GM23338 (cell line): ENCODE results near the gene PFKFB2. TPM values are rescaled to one million over a fixed set of nuclear protein-coding genes. Genes with fewer than 3 reads are reported as not detected.

ENCODE experiments used
- ATAC-seq: fragments of 200-7000 bp; cut with Tn5 transposase; 3 replicates; pipeline ENCODE4 v1.9.1; 2020
- DNase-seq: peaks from one replicate; pipeline ENCODE4 v3.0.0-alpha.2; 2015; ENCODE audit warnings: low spot score
- H2AFZ ChIP-seq: fragments of 200-600 bp; sonication (generic); 2 replicates; pipeline ENCODE4 v1.8.0; 2016; ENCODE audit warnings: antibody characterized with exemption, mild to moderate bottlenecking, moderate library complexity
- H3F3A ChIP-seq: fragments of 200-600 bp; sonication (generic); replicated peaks from 2 replicates; pipeline ENCODE4 v1.8.0; 2017; ENCODE audit warnings: antibody characterized with exemption, mixed run types, low read depth
- H3K27ac ChIP-seq: fragments of 200-600 bp; sonication (generic); 2 replicates; pipeline ENCODE4 v1.6.1; 2016; ENCODE audit warnings: low read depth
- H3K27me3 ChIP-seq: fragments of 200-600 bp; sonication (generic); 2 replicates; pipeline ENCODE4 v1.8.0; 2016; ENCODE audit warnings: mild to moderate bottlenecking, mixed run types, moderate library complexity; ENCODE audit not compliant: insufficient read depth
- H3K36me3 ChIP-seq: fragments of 200-600 bp; sonication (generic); 2 replicates; pipeline ENCODE4 v1.8.0; 2016; ENCODE audit warnings: mild to moderate bottlenecking; ENCODE audit not compliant: insufficient read depth
- H3K4me1 ChIP-seq: fragments of 200-600 bp; sonication (generic); 2 replicates; pipeline ENCODE4 v1.8.0; 2016; ENCODE audit warnings: mild to moderate bottlenecking, moderate library complexity; ENCODE audit not compliant: insufficient read depth
- H3K4me2 ChIP-seq: fragments of 200-600 bp; sonication (generic); 2 replicates; pipeline ENCODE4 v1.7.1; 2017; ENCODE audit warnings: mixed run types
- H3K4me3 ChIP-seq: fragments of 200-600 bp; sonication (generic); 2 replicates; pipeline ENCODE4 v1.6.1; 2016; ENCODE audit warnings: mixed run types
- H3K79me2 ChIP-seq: fragments of 200-600 bp; sonication (generic); replicated peaks from 2 replicates; pipeline ENCODE4 v1.8.0; 2017; ENCODE audit warnings: mild to moderate bottlenecking; ENCODE audit not compliant: insufficient read depth
- H3K9me2 ChIP-seq: fragments of 200-600 bp; sonication (generic); 2 replicates; pipeline ENCODE4 v1.8.0; 2017; ENCODE audit not compliant: insufficient read depth
- H4K20me1 ChIP-seq: fragments of 200-600 bp; sonication (generic); replicated peaks from 2 replicates; pipeline ENCODE4 v1.8.0; 2017; ENCODE audit warnings: mild to moderate bottlenecking; ENCODE audit not compliant: insufficient read depth
- H3K27ac Mint-ChIP-seq: 2 replicates; pipeline ENCODE4 v1.8.0; 2020; ENCODE audit warnings: inconsistent platforms, mild to moderate bottlenecking, moderate library complexity, mixed read lengths
- H3K27me3 Mint-ChIP-seq: 3 replicates; pipeline ENCODE4 v1.8.0; 2022; ENCODE audit warnings: low read depth, mild to moderate bottlenecking, moderate library complexity, mixed read lengths, inconsistent platforms; ENCODE audit not compliant: insufficient read depth, poor library complexity
- H3K36me3 Mint-ChIP-seq: 3 replicates; pipeline ENCODE4 v1.8.0; 2021; ENCODE audit warnings: low read depth, mild to moderate bottlenecking, inconsistent platforms, moderate library complexity, mixed read lengths
- H3K4me1 Mint-ChIP-seq: 3 replicates; pipeline ENCODE4 v1.8.0; 2020; ENCODE audit warnings: mild to moderate bottlenecking, inconsistent platforms, mixed read lengths
- H3K4me3 Mint-ChIP-seq: 3 replicates; pipeline ENCODE4 v1.8.0; 2021; ENCODE audit warnings: moderate library complexity, mild to moderate bottlenecking, inconsistent platforms, mixed read lengths
- H3K9me3 Mint-ChIP-seq: 3 replicates; pipeline ENCODE4 v1.8.0; 2020; ENCODE audit warnings: moderate library complexity, mild to moderate bottlenecking, inconsistent platforms, mixed read lengths
- CREB1 ChIP-seq: fragments of 250-450 bp; sonication (Bioruptor Pico); IDR thresholded peaks from 2 replicates; pipeline ENCODE4 v1.5.0; 2020; ENCODE audit warnings: low read depth, mild to moderate bottlenecking, moderate library complexity
- EZH2 ChIP-seq: fragments of 200-600 bp; sonication (generic); IDR thresholded peaks from one replicate; pipeline ENCODE4 v1.8.0; 2017; ENCODE audit warnings: antibody characterized with exemption, mild to moderate bottlenecking, low read depth; ENCODE audit not compliant: unreplicated experiment
- EZH2phosphoT487 ChIP-seq: fragments of 200-600 bp; sonication (generic); IDR thresholded peaks from one replicate; pipeline ENCODE4 v1.8.1; 2018; ENCODE audit warnings: antibody characterized with exemption; ENCODE audit not compliant: unreplicated experiment
- JUNB ChIP-seq: IDR thresholded peaks from one replicate; pipeline ENCODE4 v1.6.1; 2016; ENCODE audit warnings: antibody characterized with exemption; ENCODE audit not compliant: unreplicated experiment
- POLR2AphosphoS5 ChIP-seq: IDR thresholded peaks from 2 replicates; pipeline ENCODE4 v1.6.1; 2016; ENCODE audit warnings: antibody characterized with exemption, low read depth
- STAT1 ChIP-seq: IDR thresholded peaks from one replicate; pipeline ENCODE4 v1.6.1; 2016; ENCODE audit warnings: antibody characterized with exemption; ENCODE audit not compliant: unreplicated experiment
- ZNF114 ChIP-seq: fragments of 250-450 bp; sonication (Bioruptor Pico); IDR thresholded peaks from 2 replicates; pipeline ENCODE4 v1.5.0; 2020; ENCODE audit warnings: mild to moderate bottlenecking, moderate library complexity
- ZNF331 ChIP-seq: fragments of 250-450 bp; sonication (Bioruptor Pico); IDR thresholded peaks from 2 replicates; pipeline ENCODE4 v1.5.0; 2020; ENCODE audit warnings: low read depth, mild to moderate bottlenecking, moderate library complexity
- polyA plus RNA-seq: library from polyadenylated mRNA; unstranded; fragments of >200 nt; fragmentation: Nextera tagmentation; extraction: Ambion mirVana; gene quantifications from 2 replicates; pipeline ENCODE4 v1.2.1, GENCODE V29; 2016
- total RNA-seq: library from RNA; depleted of rRNA; stranded (reverse); fragments of >200 nt; shearing (Covaris generic); gene quantifications from 2 replicates; pipeline ENCODE4 v1.2.3, GENCODE V29; 2014
- TF ChIP-seq, protein P1 (sequence below), 2 experiments: fragments of 200-600 bp in 1 of 2; sonication (generic) in 1 of 2; conservative IDR thresholded peaks; 2 replicates each; pipeline versions ENCODE4 v1.5.1 to v1.6.1; 2016 to 2017; ENCODE audit warnings: antibody characterized with exemption in 2 of 2, low read depth in 2 of 2, mild to moderate bottlenecking in 2 of 2, moderate library complexity in 1 of 2
- TF ChIP-seq, protein P2 (sequence below): IDR thresholded peaks from one replicate; pipeline ENCODE4 v1.6.1; 2018; ENCODE audit warnings: antibody characterized with exemption; ENCODE audit not compliant: unreplicated experiment

Gene PFKFB2
- total and polyA plus RNA-seq, 2 experiments from 2014 or later: 4.9 to 14.8 TPM

DNA sequence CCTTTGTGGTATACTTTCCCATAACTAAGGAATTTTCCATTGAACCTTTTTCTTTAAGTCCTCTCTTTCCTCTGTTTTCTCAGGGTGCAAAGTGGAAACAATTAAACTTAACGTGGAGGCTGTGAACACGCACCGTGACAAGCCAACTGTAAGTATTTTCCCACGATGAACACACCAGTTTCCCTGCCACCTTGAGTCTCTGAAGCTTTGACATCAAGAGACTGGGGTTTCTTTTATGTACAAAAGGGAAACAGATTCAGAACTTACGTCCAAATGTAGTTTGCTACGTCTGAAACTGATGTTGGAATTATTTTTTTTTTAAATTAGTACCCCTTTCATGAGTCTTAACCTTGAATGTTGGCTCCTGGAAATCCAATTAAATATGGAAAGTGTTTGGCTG lies 18.4 kb downstream of the PFKFB2 start:
- TF ChIP-seq, protein P1, sequence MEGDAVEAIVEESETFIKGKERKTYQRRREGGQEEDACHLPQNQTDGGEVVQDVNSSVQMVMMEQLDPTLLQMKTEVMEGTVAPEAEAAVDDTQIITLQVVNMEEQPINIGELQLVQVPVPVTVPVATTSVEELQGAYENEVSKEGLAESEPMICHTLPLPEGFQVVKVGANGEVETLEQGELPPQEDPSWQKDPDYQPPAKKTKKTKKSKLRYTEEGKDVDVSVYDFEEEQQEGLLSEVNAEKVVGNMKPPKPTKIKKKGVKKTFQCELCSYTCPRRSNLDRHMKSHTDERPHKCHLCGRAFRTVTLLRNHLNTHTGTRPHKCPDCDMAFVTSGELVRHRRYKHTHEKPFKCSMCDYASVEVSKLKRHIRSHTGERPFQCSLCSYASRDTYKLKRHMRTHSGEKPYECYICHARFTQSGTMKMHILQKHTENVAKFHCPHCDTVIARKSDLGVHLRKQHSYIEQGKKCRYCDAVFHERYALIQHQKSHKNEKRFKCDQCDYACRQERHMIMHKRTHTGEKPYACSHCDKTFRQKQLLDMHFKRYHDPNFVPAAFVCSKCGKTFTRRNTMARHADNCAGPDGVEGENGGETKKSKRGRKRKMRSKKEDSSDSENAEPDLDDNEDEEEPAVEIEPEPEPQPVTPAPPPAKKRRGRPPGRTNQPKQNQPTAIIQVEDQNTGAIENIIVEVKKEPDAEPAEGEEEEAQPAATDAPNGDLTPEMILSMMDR (conservative IDR thresholded peaks at IDR 0.05; ENCODE audit: low read depth in 2 of 2): no peak
- no peak for TF ChIP-seq JUNB
- TF ChIP-seq POLR2AphosphoS5: no peak
- Histone ChIP-seq H3K4me1 (no peaks in the 10 kb centered on the region), H3K79me2 (no peaks in the 10 kb centered on the region), H4K20me1 (peaks cover 3% of the 10 kb centered on the region; the same call in 1 of the 2 replicates), H3K4me3 (no peak overlapping the region), H3K4me2 (no peak overlapping the region), H3K9me2 (no peaks in the 10 kb centered on the region), H3F3A (no peaks in the 10 kb centered on the region), H3K27me3 (no peaks in the 10 kb centered on the region), H3K27ac (no peak overlapping the region), H2AFZ (no peak overlapping the region), H3K36me3 (peaks cover 4% of the 10 kb centered on the region; the same call in 1 of the 2 replicates)
- Mint-ChIP-seq H3K9me3 (no peaks in the 10 kb centered on the region), H3K27ac (no peak overlapping the region), H3K36me3 (peaks cover 14% of the 10 kb centered on the region), H3K4me1 (no peaks in the 10 kb centered on the region), H3K27me3 (no peaks in the 10 kb centered on the region), H3K4me3 (no peak overlapping the region)
- DNase-seq (no peak), ATAC-seq (no peak)

DNA sequence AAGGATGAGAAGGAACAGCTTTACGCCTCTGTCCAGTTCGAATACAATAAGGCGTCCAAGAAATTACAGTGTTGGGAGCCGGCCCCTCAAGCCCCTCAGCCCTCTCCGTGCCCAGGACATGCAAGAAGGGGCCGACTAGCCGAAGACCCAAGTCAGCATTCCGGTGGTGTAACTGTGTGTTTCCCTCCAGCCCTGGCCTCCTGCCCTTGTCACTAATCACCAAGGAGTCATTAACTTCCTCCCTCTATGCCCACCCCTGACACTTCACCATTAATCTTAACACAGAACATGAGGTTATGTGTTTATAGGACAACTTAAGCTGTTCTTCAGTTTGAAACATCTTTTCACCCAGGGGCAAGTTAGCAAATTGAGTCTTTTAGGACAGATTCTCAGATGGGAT lies 19.2 kb downstream of the PFKFB2 start:
- H3K4me3 Mint-ChIP-seq: no peak overlapping the region
- H3K4me3 ChIP-seq: no peak overlapping the region
- no peaks in the 10 kb centered on the region for H3K9me2 ChIP-seq
- ATAC-seq (no peak), DNase-seq (no peak)
- H3K4me1 ChIP-seq: no peaks in the 10 kb centered on the region
- no peaks in the 10 kb centered on the region for H3K9me3 Mint-ChIP-seq
- no peak overlapping the region for H2AFZ ChIP-seq
- peaks cover 3% of the 10 kb centered on the region; the same call in 1 of the 2 replicates for H4K20me1 ChIP-seq
- peaks cover 4% of the 10 kb centered on the region; the same call in 1 of the 2 replicates for H3K36me3 ChIP-seq
- H3K4me2 ChIP-seq: no peak overlapping the region
- no peaks in the 10 kb centered on the region for H3K27me3 ChIP-seq
- H3K27me3 Mint-ChIP-seq: no peaks in the 10 kb centered on the region
- H3K36me3 Mint-ChIP-seq: peaks cover 14% of the 10 kb centered on the region
- H3K4me1 Mint-ChIP-seq: 0 out of 3 replicates have a peak, but pooled peaks cover under 1% of the 10 kb centered on the region
- H3K27ac Mint-ChIP-seq: no peak overlapping the region
- no peak overlapping the region for H3K27ac ChIP-seq
- no peaks in the 10 kb centered on the region for H3F3A ChIP-seq
- H3K79me2 ChIP-seq: no peaks in the 10 kb centered on the region
- TF ChIP-seq, protein P2, sequence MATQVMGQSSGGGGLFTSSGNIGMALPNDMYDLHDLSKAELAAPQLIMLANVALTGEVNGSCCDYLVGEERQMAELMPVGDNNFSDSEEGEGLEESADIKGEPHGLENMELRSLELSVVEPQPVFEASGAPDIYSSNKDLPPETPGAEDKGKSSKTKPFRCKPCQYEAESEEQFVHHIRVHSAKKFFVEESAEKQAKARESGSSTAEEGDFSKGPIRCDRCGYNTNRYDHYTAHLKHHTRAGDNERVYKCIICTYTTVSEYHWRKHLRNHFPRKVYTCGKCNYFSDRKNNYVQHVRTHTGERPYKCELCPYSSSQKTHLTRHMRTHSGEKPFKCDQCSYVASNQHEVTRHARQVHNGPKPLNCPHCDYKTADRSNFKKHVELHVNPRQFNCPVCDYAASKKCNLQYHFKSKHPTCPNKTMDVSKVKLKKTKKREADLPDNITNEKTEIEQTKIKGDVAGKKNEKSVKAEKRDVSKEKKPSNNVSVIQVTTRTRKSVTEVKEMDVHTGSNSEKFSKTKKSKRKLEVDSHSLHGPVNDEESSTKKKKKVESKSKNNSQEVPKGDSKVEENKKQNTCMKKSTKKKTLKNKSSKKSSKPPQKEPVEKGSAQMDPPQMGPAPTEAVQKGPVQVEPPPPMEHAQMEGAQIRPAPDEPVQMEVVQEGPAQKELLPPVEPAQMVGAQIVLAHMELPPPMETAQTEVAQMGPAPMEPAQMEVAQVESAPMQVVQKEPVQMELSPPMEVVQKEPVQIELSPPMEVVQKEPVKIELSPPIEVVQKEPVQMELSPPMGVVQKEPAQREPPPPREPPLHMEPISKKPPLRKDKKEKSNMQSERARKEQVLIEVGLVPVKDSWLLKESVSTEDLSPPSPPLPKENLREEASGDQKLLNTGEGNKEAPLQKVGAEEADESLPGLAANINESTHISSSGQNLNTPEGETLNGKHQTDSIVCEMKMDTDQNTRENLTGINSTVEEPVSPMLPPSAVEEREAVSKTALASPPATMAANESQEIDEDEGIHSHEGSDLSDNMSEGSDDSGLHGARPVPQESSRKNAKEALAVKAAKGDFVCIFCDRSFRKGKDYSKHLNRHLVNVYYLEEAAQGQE: no peak
- TF ChIP-seq ZNF331 (CRISPR knock-in tag) (no peak), POLR2AphosphoS5 (no peak), CREB1 (CRISPR knock-in tag) (no peak), EZH2 (no peak), STAT1 (no peak), JUNB (no peak), ZNF114 (CRISPR knock-in tag) (no peak), EZH2phosphoT487 (no peak)
- TF ChIP-seq, protein P1 (conservative IDR thresholded peaks at IDR 0.05; ENCODE audit: low read depth in 2 of 2): no peak
